Esophagus squamous epithelium (tissue), 4 donors: ENCODE results near the gene MEF2C.

Source experiments
- CTCF ChIP-seq, 6 experiments: fragments of 450-650 bp in 4 of 6; fragments of 200-600 bp in 2 of 6; sonication (generic) in 2 of 6; IDR thresholded peaks; one replicate each; pipeline ENCODE4 v1.5.1; 2016 to 2019; ENCODE audit warnings: antibody characterized with exemption in 6 of 6, mild to moderate bottlenecking in 4 of 6, moderate library complexity in 4 of 6
- POLR2A ChIP-seq, 4 donors: fragments of 450-650 bp; IDR thresholded peaks; one replicate each; pipeline ENCODE4 v1.6.1; 2017; ENCODE audit warnings: antibody characterized with exemption in 4 of 4, mild to moderate bottlenecking in 4 of 4, moderate library complexity in 3 of 4

- TF ChIP-seq CTCF (IDR thresholded peaks at IDR 0.05) = no peak
- no peak for TF ChIP-seq POLR2A (IDR thresholded peaks at IDR 0.05)
Observed at GRCh38 chr5:88923623-88924329, 40.8 kb upstream of the MEF2C start.
